GM12874 (cell line): ENCODE results near the gene ANO6.

Source experiments
- CTCF ChIP-seq: IDR thresholded peaks from 2 replicates; pipeline ENCODE4 v1.5.1; 2011; ENCODE audit warnings: low read depth, mild to moderate bottlenecking, control low read depth, low read length, moderate library complexity; ENCODE audit not compliant: insufficient read depth

ANO6 gene

GRCh38 chr12:45203767-45204166 is 12.1 kb upstream of the ANO6 start:
- TF ChIP-seq CTCF = no peak

- no peak for TF ChIP-seq CTCF
Observed at GRCh38 chr12:45204757-45205156, 11.1 kb upstream of the ANO6 start.

GRCh38 chr12:45205165-45205825 is 10.6 kb upstream of the ANO6 start:
- TF ChIP-seq CTCF = no peak

GRCh38 chr12:45208604-45209487 is 7.0 kb upstream of the ANO6 start:
- TF ChIP-seq CTCF = no peak

- TF ChIP-seq CTCF = no peak
Observed at GRCh38 chr12:45209784-45210183, 6.1 kb upstream of the ANO6 start.

GRCh38 chr12:45212064-45212463 is 3.8 kb upstream of the ANO6 start:
- no peak for TF ChIP-seq CTCF

- no peak for TF ChIP-seq CTCF
Observed at GRCh38 chr12:45213107-45213506, 2.8 kb upstream of the ANO6 start.
